HEK293 (cell line): Measurements from ENCODE around the gene GPR157.

Experiments
- SALL2 ChIP-seq: fragments of 450-650 bp; formaldehyde crosslinking; IDR thresholded peaks from 2 replicates; pipeline ENCODE4 v1.5.0; 2017; ENCODE audit warnings: missing biosample characterization, mild to moderate bottlenecking, missing genetic modification characterization, borderline replicate concordance
- TCF7L2 ChIP-seq: IDR thresholded peaks from 2 replicates; pipeline ENCODE4 v1.6.1; 2011; ENCODE audit warnings: low read depth, mild to moderate bottlenecking, inconsistent platforms, low read length, moderate library complexity, borderline replicate concordance
- ZBTB44 ChIP-seq: fragments of 450-650 bp; IDR thresholded peaks from 2 replicates; pipeline ENCODE4 v1.5.1; 2018; ENCODE audit warnings: missing biosample characterization, mild to moderate bottlenecking, missing genetic modification characterization
- ZNF133 ChIP-seq: fragments of 450-650 bp; formaldehyde crosslinking; IDR thresholded peaks from 2 replicates; pipeline ENCODE4 v1.5.1; 2016; ENCODE audit warnings: missing biosample characterization, missing genetic modification characterization
- ZXDB ChIP-seq: fragments of 450-650 bp; formaldehyde crosslinking; IDR thresholded peaks from 2 replicates; pipeline ENCODE4 v1.5.1; 2016; ENCODE audit warnings: missing biosample characterization, missing genetic modification characterization

- no peak for TF ChIP-seq ZBTB44 (tag by site-specific recombination)
- no peak for TF ChIP-seq ZNF133 (tag by site-specific recombination)
- TF ChIP-seq SALL2, result no peak
- no peak for TF ChIP-seq ZXDB (tag by site-specific recombination)
- TF ChIP-seq TCF7L2, result no peak
Observed at GRCh38 chr1:9099555-9099954, 29.3 kb downstream of the GPR157 start.
